Keratinocyte (primary cell): ENCODE results near the gene COPG2. TPM values are rescaled to one million over a fixed set of nuclear protein-coding genes. Genes with fewer than 3 reads are reported as not detected.

Experiments
- DNase-seq: peaks from one replicate; pipeline ENCODE4 v3.0.0-alpha.2; 2011; ENCODE audit warnings: low read depth, missing footprints, low spot score
- FAIRE-seq: peaks from 2 replicates; lab custom pipeline; 2011; peaks lifted over from hg19 to GRCh38; lab: Jason Lieb, UNC
- H2AFZ ChIP-seq: 2 replicates; pipeline ENCODE4 v1.6.0; 2012; ENCODE audit warnings: low read length, control low read depth, inconsistent platforms; ENCODE audit not compliant: control insufficient read depth
- H3K27ac ChIP-seq: 2 replicates; pipeline ENCODE4 v1.5.1; 2011; ENCODE audit warnings: low read length; ENCODE audit not compliant: control insufficient read depth, insufficient read depth
- H3K27me3 ChIP-seq: 3 replicates; pipeline ENCODE4 v1.6.0; 2011; ENCODE audit warnings: low read length; ENCODE audit not compliant: control insufficient read depth, insufficient read depth; ENCODE audit errors: extremely low read depth
- H3K36me3 ChIP-seq, 2 experiments: 2 replicates in 1 of 2; 3 replicates in 1 of 2; pipeline ENCODE4 v1.5.1; 2011; ENCODE audit warnings: low read length in 2 of 2, mild to moderate bottlenecking in 1 of 2; ENCODE audit not compliant: control insufficient read depth in 2 of 2, insufficient read depth in 2 of 2; ENCODE audit errors: extremely low read depth in 1 of 2
- H3K4me1 ChIP-seq: 3 replicates; pipeline ENCODE4 v1.5.1; 2011; ENCODE audit warnings: low read length; ENCODE audit not compliant: control insufficient read depth, insufficient read depth; ENCODE audit errors: extremely low read depth
- H3K4me2 ChIP-seq: 3 replicates; pipeline ENCODE4 v1.6.0; 2011; ENCODE audit warnings: low read depth, low read length; ENCODE audit not compliant: control insufficient read depth, insufficient read depth; ENCODE audit errors: extremely low read depth
- H3K4me3 ChIP-seq, 3 experiments: fragments of 200-600 bp in 1 of 3; sonication (generic) in 1 of 3; 2 replicates in 2 of 3; 3 replicates in 1 of 3; pipeline ENCODE4 v1.5.1; 2011 to 2016; ENCODE audit warnings: low read length in 3 of 3, mild to moderate bottlenecking in 3 of 3, control low read depth in 2 of 3, inconsistent platforms in 1 of 3, low read depth in 1 of 3, mixed read lengths in 1 of 3, mixed run types in 1 of 3, moderate library complexity in 1 of 3; ENCODE audit not compliant: control insufficient read depth in 2 of 3, insufficient read depth in 2 of 3; ENCODE audit errors: extremely low read depth in 1 of 3
- H3K79me2 ChIP-seq: 2 replicates; pipeline ENCODE4 v1.6.0; 2012; ENCODE audit warnings: low read length; ENCODE audit not compliant: control insufficient read depth, insufficient read depth
- H3K9ac ChIP-seq: 3 replicates; pipeline ENCODE4 v1.6.0; 2011; ENCODE audit warnings: low read length; ENCODE audit not compliant: control insufficient read depth, insufficient read depth; ENCODE audit errors: extremely low read depth
- H3K9me1 ChIP-seq: 3 replicates; pipeline ENCODE4 v1.6.0; 2011; ENCODE audit warnings: low read length; ENCODE audit not compliant: control insufficient read depth, insufficient read depth; ENCODE audit errors: extremely low read depth
- H3K9me3 ChIP-seq: 2 replicates; pipeline ENCODE4 v1.5.1; 2012; ENCODE audit warnings: low read depth, low read length; ENCODE audit not compliant: control insufficient read depth
- H4K20me1 ChIP-seq: 3 replicates; pipeline ENCODE4 v1.6.0; 2011; ENCODE audit warnings: low read length; ENCODE audit not compliant: control insufficient read depth, insufficient read depth; ENCODE audit errors: extremely low read depth
- CTCF ChIP-seq, 3 experiments: IDR thresholded peaks in 1 of 3; conservative IDR thresholded peaks in 1 of 3; optimal IDR thresholded peaks in 1 of 3; 2 replicates in 2 of 3; 3 replicates in 1 of 3; pipeline versions ENCODE3 to v1.5.1; 2011; ENCODE audit warnings: low read length in 3 of 3, mild to moderate bottlenecking in 3 of 3, moderate library complexity in 2 of 3, control low read depth in 1 of 3, inconsistent platforms in 1 of 3; ENCODE audit not compliant: insufficient read depth in 2 of 3; ENCODE audit errors: extremely low read depth in 1 of 3
- EZH2 ChIP-seq: IDR thresholded peaks from one replicate; pipeline ENCODE4 v1.6.1; 2012; ENCODE audit warnings: inconsistent platforms, mild to moderate bottlenecking, low read length, moderate library complexity
- dilution Hi-C: fragments of 300-500 bp; cut with MboI; formaldehyde crosslinking; loops from one replicate; pipeline ENCODE4 v1.7.0; 2020; ENCODE audit warnings: low sequenced_read_pairs; ENCODE audit not compliant: extremely low pct_ligation_motif_present
- polyA plus RNA-seq, 5 experiments: library from polyadenylated mRNA; depleted of rRNA in 3 of 5; stranded (reverse) in 3 of 5; stranded (forward) in 1 of 5; unstranded in 1 of 5; fragments of >200 nt; gene quantifications; 1 replicate in 1 of 5; 2 replicates in 3 of 5; 3 replicates in 1 of 5; pipeline versions ENCODE4 v1.2.1 to v1.2.3, GENCODE V29; 2011 to 2012; ENCODE audit warnings: missing spikeins in 2 of 5, low read depth in 1 of 5, low replicate concordance in 1 of 5

Gene COPG2
- polyA plus RNA-seq, 1 donor (not counting 4 experiments of a cell fraction or from before 2014, with no cell fraction given): 38.8 TPM

GRCh38 chr7:130463553-130464434 lies 204.8 kb downstream of the COPG2 start:
- DNase-seq (no peak), FAIRE-seq (no peak)
- H2AFZ ChIP-seq: no peak overlapping the region
- no peaks in the 10 kb centered on the region for H3K36me3 ChIP-seq
- TF ChIP-seq EZH2 (no peak), CTCF (optimal IDR thresholded peaks at IDR 0.05 in 1 of 3, IDR thresholded peaks at IDR 0.05 in 1 of 3, conservative IDR thresholded peaks at IDR 0.05 in 1 of 3; ENCODE audit: extremely low read depth in 1 of 3, insufficient read depth in 2 of 3, low read length in 3 of 3) (no peak)
- no peak overlapping the region for H3K9ac ChIP-seq
- dilution Hi-C loops: no loop called here
- no peaks in the 10 kb centered on the region for H4K20me1 ChIP-seq
- no peak overlapping the region for H3K4me3 ChIP-seq
- H3K27ac ChIP-seq: no peak overlapping the region
- no peaks in the 10 kb centered on the region for H3K9me3 ChIP-seq
- peaks cover 4% of the 10 kb centered on the region for H3K27me3 ChIP-seq
- H3K79me2 ChIP-seq: no peaks in the 10 kb centered on the region
- no peaks in the 10 kb centered on the region for H3K9me1 ChIP-seq
- no peaks in the 10 kb centered on the region for H3K4me1 ChIP-seq
- H3K4me2 ChIP-seq: no peak overlapping the region

DNA sequence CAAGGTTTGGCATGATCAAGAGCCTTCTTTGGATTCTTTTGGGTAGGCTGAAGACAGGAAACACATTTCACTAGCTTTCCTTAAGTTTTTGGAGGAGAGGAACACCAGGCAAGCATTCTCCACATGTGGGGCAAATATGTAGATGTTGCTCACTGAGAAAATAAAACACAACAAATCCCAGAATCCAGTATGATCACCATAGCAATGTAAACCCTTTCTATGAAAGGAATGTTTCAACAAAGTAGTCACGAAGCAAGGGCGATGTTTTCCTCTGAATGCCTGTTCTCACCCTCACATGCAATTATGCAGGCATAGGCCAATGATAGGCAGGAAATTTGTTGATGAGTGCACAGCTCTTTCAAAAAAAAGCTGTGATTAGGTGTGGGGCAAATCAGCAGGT lies 207.3 kb downstream of the COPG2 start:
- Histone ChIP-seq H3K4me3 (no peak overlapping the region), H3K27ac (no peak overlapping the region), H3K36me3 (no peaks in the 10 kb centered on the region), H3K27me3 (peaks cover 4% of the 10 kb centered on the region), H2AFZ (no peak overlapping the region), H3K79me2 (no peaks in the 10 kb centered on the region), H3K4me1 (no peaks in the 10 kb centered on the region), H3K9me1 (no peaks in the 10 kb centered on the region), H3K4me2 (no peak overlapping the region), H4K20me1 (no peaks in the 10 kb centered on the region), H3K9me3 (no peaks in the 10 kb centered on the region), H3K9ac (no peak overlapping the region)
- no peak for DNase-seq
- dilution Hi-C loops: no loop called here
- TF ChIP-seq EZH2 (no peak), CTCF (optimal IDR thresholded peaks at IDR 0.05 in 1 of 3, IDR thresholded peaks at IDR 0.05 in 1 of 3, conservative IDR thresholded peaks at IDR 0.05 in 1 of 3; ENCODE audit: extremely low read depth in 1 of 3, insufficient read depth in 2 of 3, low read length in 3 of 3) (no peak)
- FAIRE-seq: no peak
